Vagina (tissue), 2 donors: ENCODE results near the gene PDE4D.

Experiments used
- CTCF ChIP-seq, 3 experiments: fragments of 450-650 bp in 2 of 3; fragments of 200-600 bp in 1 of 3; sonication (generic) in 1 of 3; IDR thresholded peaks; one replicate each; pipeline ENCODE4 v1.5.1; 2017 to 2019; ENCODE audit warnings: antibody characterized with exemption in 3 of 3, mild to moderate bottlenecking in 2 of 3, moderate library complexity in 2 of 3
- POLR2A ChIP-seq, 2 donors: fragments of 450-650 bp; IDR thresholded peaks; one replicate each; pipeline ENCODE4 v1.6.1; 2017; ENCODE audit warnings: antibody characterized with exemption in 2 of 2, mild to moderate bottlenecking in 2 of 2, moderate library complexity in 2 of 2

- no peak for TF ChIP-seq CTCF (IDR thresholded peaks at IDR 0.05)
- TF ChIP-seq POLR2A (IDR thresholded peaks at IDR 0.05): no peak
These were observed 648.3 kb downstream of the PDE4D start for GRCh38 chr5:59245198-59245597.
